Cardiac muscle cell (in vitro differentiated cells and primary cell): ENCODE data around the gene CAPN15. TPM values are rescaled to one million over a fixed set of nuclear protein-coding genes. Genes with fewer than 3 reads are reported as not detected.
"Not testable (repeated sequence)": the region's sequence is repeated elsewhere in the genome, so short reads cannot be mapped to it uniquely, and the experiment has no call there.

Source experiments
- DNase-seq, 2 donors: peaks; one replicate each; pipeline versions ENCODE4 v3.0.0 to v3.0.0-alpha.2; 2010 to 2017; ENCODE audit warnings: low read depth in 1 of 2, low spot score in 1 of 2
- H3K27ac ChIP-seq: fragments of 200-600 bp; sonication (generic); 2 replicates; pipeline ENCODE4 v1.5.1; 2016
- H3K27me3 ChIP-seq: fragments of 200-600 bp; sonication (generic); 2 replicates; pipeline ENCODE4 v1.6.0; 2016; ENCODE audit warnings: control low read depth
- H3K36me3 ChIP-seq: fragments of 200-600 bp; sonication (generic); 2 replicates; pipeline ENCODE4 v1.5.1; 2016; ENCODE audit warnings: control low read depth
- H3K4me1 ChIP-seq: fragments of 200-600 bp; sonication (generic); 2 replicates; pipeline ENCODE4 v1.8.1; 2017; ENCODE audit warnings: low read depth, mild to moderate bottlenecking, mixed run types
- H3K4me3 ChIP-seq: fragments of 200-600 bp; sonication (generic); 2 replicates; pipeline ENCODE4 v1.5.1; 2016; ENCODE audit warnings: mild to moderate bottlenecking
- H3K9me3 ChIP-seq: fragments of 200-600 bp; sonication (generic); 2 replicates; pipeline ENCODE4 v1.5.1; 2017; ENCODE audit warnings: low read depth, mild to moderate bottlenecking, control low read depth
- polyA plus RNA-seq: library from polyadenylated mRNA; unstranded; fragments of >200 nt; fragmentation: Nextera tagmentation; extraction: Ambion mirVana; gene quantifications from 2 replicates; pipeline ENCODE4 v1.2.1, GENCODE V29; 2016
- total RNA-seq: library from RNA; depleted of rRNA; stranded (reverse); fragments of >200 nt; gene quantifications from 2 replicates; pipeline ENCODE4 v1.2.3, GENCODE V29; 2016
- TF ChIP-seq, protein P1 (sequence below): IDR thresholded peaks from 2 replicates; pipeline ENCODE4 v1.5.1; 2012; ENCODE audit warnings: low read depth, mild to moderate bottlenecking, low read length

CAPN15 gene
- total and polyA plus RNA-seq, 2 experiments from 2014 or later, result 38.1 to 63.3 TPM

DNA sequence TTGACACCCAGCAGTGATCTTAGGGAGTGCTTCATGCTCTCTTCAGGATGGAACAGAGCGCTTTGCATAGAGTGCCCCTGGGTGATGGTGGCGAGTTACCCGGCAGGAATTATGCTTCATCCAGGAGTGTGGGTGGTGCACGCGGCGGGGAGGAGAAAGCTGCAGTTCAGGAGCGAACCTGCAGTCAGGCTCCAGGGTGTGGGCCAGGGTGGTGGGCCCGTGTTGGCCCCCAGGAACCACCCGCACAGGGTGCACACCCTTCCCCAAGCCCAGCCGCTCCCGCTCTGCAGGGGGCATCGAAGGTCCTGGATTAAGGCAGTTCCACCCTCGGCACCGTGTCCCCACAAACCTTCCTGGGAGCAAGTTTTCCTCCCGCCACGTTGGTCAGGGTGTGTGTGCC, 66.3 kb downstream of the CAPN15 start:
- H3K36me3 ChIP-seq, result no peaks in the 10 kb centered on the region

DNA sequence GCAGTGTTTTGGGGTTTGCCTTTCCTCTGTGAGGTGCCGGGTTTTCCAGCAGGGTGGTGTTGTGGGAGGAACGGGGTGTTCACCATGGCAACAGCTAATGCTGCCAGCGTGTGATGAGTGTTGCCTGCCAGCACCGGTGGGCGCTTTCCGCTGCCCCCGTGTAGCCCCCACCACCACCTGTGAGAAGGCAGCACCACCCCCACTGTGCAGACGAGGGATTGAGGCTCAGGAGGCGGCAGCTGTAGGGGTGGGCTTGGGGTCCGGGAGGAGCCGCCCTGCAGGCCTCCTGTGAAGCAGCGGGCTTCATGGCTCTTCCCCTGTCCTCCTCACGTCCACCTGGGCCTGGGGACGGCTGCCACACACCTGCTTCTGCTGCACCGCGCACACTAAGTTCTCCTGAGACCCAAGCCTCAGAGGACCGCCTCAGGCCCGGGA, 67.6 kb downstream of the CAPN15 start:
- H3K4me3 ChIP-seq, result no peak overlapping the region
- TF ChIP-seq, protein P1, sequence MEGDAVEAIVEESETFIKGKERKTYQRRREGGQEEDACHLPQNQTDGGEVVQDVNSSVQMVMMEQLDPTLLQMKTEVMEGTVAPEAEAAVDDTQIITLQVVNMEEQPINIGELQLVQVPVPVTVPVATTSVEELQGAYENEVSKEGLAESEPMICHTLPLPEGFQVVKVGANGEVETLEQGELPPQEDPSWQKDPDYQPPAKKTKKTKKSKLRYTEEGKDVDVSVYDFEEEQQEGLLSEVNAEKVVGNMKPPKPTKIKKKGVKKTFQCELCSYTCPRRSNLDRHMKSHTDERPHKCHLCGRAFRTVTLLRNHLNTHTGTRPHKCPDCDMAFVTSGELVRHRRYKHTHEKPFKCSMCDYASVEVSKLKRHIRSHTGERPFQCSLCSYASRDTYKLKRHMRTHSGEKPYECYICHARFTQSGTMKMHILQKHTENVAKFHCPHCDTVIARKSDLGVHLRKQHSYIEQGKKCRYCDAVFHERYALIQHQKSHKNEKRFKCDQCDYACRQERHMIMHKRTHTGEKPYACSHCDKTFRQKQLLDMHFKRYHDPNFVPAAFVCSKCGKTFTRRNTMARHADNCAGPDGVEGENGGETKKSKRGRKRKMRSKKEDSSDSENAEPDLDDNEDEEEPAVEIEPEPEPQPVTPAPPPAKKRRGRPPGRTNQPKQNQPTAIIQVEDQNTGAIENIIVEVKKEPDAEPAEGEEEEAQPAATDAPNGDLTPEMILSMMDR, result no peak
- no peak for DNase-seq
- no peaks in the 10 kb centered on the region for H3K27me3 ChIP-seq
- no peak overlapping the region for H3K27ac ChIP-seq
- peaks cover 6% of the 10 kb centered on the region for H3K4me1 ChIP-seq
- no peaks in the 10 kb centered on the region for H3K36me3 ChIP-seq
- no peaks in the 10 kb centered on the region for H3K9me3 ChIP-seq

More for the DNA sequence above, 66.3 kb downstream of the CAPN15 start:
- no peak overlapping the region for H3K27ac ChIP-seq
- no peaks in the 10 kb centered on the region for H3K27me3 ChIP-seq
- TF ChIP-seq, protein P1, result no peak
- H3K4me3 ChIP-seq, result no peak overlapping the region
- no peaks in the 10 kb centered on the region for H3K9me3 ChIP-seq
- DNase-seq, result no peak
- H3K4me1 ChIP-seq, result peaks cover 6% of the 10 kb centered on the region

- H3K4me3 ChIP-seq, result no peak overlapping the region
- TF ChIP-seq, protein P1, result no peak
- H3K27ac ChIP-seq, result no peak overlapping the region
- H3K4me1 ChIP-seq, result no peaks in the 10 kb centered on the region
- H3K27me3 ChIP-seq, result no peaks in the 10 kb centered on the region
- no peaks in the 10 kb centered on the region for H3K36me3 ChIP-seq
- no peak for DNase-seq
- H3K9me3 ChIP-seq, result no peaks in the 10 kb centered on the region
Measured at GRCh38 chr16:595942-596735, 68.6 kb downstream of the CAPN15 start.

DNA sequence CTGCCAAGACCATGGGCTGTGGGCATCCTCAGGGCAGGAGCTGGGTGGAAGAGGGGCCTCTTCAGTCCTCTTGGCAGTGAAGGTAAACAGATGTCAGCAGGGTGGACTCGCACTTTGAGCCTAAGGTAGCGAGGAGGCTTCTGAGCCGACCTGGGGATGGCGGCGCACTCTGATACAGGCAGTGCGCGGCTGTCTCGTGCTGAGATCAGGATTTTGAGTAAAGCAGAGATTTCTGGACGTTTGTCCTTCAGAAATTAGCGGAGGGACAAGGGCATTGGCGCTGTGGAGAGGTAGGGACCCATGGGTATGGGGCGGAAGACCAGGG, 69.2 kb downstream of the CAPN15 start:
- no peak overlapping the region for H3K27ac ChIP-seq
- H3K4me1 ChIP-seq, result no peaks in the 10 kb centered on the region
- DNase-seq, result no peak
- H3K36me3 ChIP-seq, result no peaks in the 10 kb centered on the region
- H3K27me3 ChIP-seq, result no peaks in the 10 kb centered on the region
- no peaks in the 10 kb centered on the region for H3K9me3 ChIP-seq
- TF ChIP-seq, protein P1, result no peak
- no peak overlapping the region for H3K4me3 ChIP-seq

GRCh38 chr16:597655-598054, 70.1 kb downstream of the CAPN15 start:
- not testable (repeated sequence) for H3K9me3 ChIP-seq, DNase-seq, H3K27me3 ChIP-seq, H3K4me1 ChIP-seq, H3K27ac ChIP-seq, H3K36me3 ChIP-seq, H3K4me3 ChIP-seq

GRCh38 chr16:598823-599739, 71.6 kb downstream of the CAPN15 start:
- no peaks in the 10 kb centered on the region for H3K36me3 ChIP-seq
- no peak overlapping the region for H3K27ac ChIP-seq
- no peaks in the 10 kb centered on the region for H3K4me1 ChIP-seq
- no peak for DNase-seq
- H3K4me3 ChIP-seq, result no peak overlapping the region
- TF ChIP-seq, protein P1, result no peak
- H3K27me3 ChIP-seq, result no peaks in the 10 kb centered on the region
- H3K9me3 ChIP-seq, result no peaks in the 10 kb centered on the region
